Endothelial cell of umbilical vein (primary cell): ENCODE measurements around the gene SYT2. TPM values are rescaled to one million over a fixed set of nuclear protein-coding genes. Genes with fewer than 3 reads are reported as not detected.
"Not testable (repeated sequence)": the region's sequence is repeated elsewhere in the genome, so short reads cannot be mapped to it uniquely, and the experiment has no call there.

Experiments used
- BruUV-seq: library from RNA; stranded (reverse); fragments of 400-500 nt; replicated peaks from 2 replicates; lab custom pipeline; 2021; lab: Mats Ljungman, UMichigan
- CTCF ChIA-PET: fragments of 300-600, 350-600 bp; sonication (Branson Sonifier 250); formaldehyde crosslinking; loops from one replicate; lab custom pipeline; 2021; ENCODE audit warnings: antibody characterized with exemption, inconsistent platforms; lab: Charles Lee
- POLR2A ChIA-PET: fragments of 300-600, 350-600 bp; sonication (Branson Sonifier 250); formaldehyde crosslinking; loops from one replicate; lab custom pipeline; 2021; ENCODE audit warnings: antibody characterized with exemption, inconsistent platforms; lab: Charles Lee
- DNase-seq: peaks from one replicate; pipeline ENCODE4 v3.0.0-alpha.2; 2011; ENCODE audit warnings: low read depth, low spot score
- FAIRE-seq: peaks from 2 replicates; lab custom pipeline; 2011; peaks lifted over from hg19 to GRCh38; lab: Jason Lieb, UNC
- H2AFZ ChIP-seq: 2 replicates; pipeline ENCODE4 v1.6.0; 2012; ENCODE audit warnings: low read depth, low read length, control low read depth, inconsistent platforms
- H3K27ac ChIP-seq: 2 replicates; pipeline ENCODE4 v1.5.1; 2011; ENCODE audit warnings: low read depth, mild to moderate bottlenecking, control low read depth, low read length, moderate library complexity; ENCODE audit not compliant: insufficient read depth
- H3K27me3 ChIP-seq, 2 experiments: 2 replicates each; pipeline versions ENCODE4 v1.6.0 to v1.6.1; 2011; ENCODE audit warnings: low read length in 2 of 2, mixed read lengths in 1 of 2; ENCODE audit not compliant: control insufficient read depth in 2 of 2, insufficient read depth in 2 of 2
- H3K36me3 ChIP-seq, 2 experiments: 2 replicates in 1 of 2; 3 replicates in 1 of 2; pipeline ENCODE4 v1.5.1; 2011; ENCODE audit warnings: low read length in 2 of 2, mild to moderate bottlenecking in 1 of 2, moderate library complexity in 1 of 2; ENCODE audit not compliant: control insufficient read depth in 2 of 2, insufficient read depth in 2 of 2; ENCODE audit errors: extremely low read depth in 1 of 2
- H3K4me1 ChIP-seq: 3 replicates; pipeline ENCODE4 v1.5.1; 2011; ENCODE audit warnings: mild to moderate bottlenecking, low read length; ENCODE audit not compliant: control insufficient read depth, insufficient read depth; ENCODE audit errors: extremely low read depth
- H3K4me2 ChIP-seq: 2 replicates; pipeline ENCODE4 v1.6.1; 2011; ENCODE audit warnings: low read length, control low read depth, mixed read lengths; ENCODE audit not compliant: insufficient read depth
- H3K4me3 ChIP-seq, 3 experiments: fragments of 200-600 bp in 1 of 3; sonication (generic), shearing (Covaris generic) in 1 of 3; replicated peaks in 1 of 3; 2 replicates each; pipeline ENCODE4 v1.5.1; 2011 to 2016; ENCODE audit warnings: control low read depth in 3 of 3, low read length in 3 of 3, mild to moderate bottlenecking in 2 of 3, inconsistent platforms in 1 of 3, low read depth in 1 of 3, moderate library complexity in 1 of 3; ENCODE audit not compliant: insufficient read depth in 1 of 3
- H3K79me2 ChIP-seq: 2 replicates; pipeline ENCODE4 v1.6.0; 2012; ENCODE audit warnings: low read length, inconsistent platforms; ENCODE audit not compliant: control insufficient read depth, insufficient read depth
- H3K9ac ChIP-seq: replicated peaks from 2 replicates; pipeline ENCODE3; 2011; ENCODE audit warnings: low read length, control low read depth; ENCODE audit not compliant: insufficient read depth; ENCODE audit errors: extremely low read depth
- H3K9me1 ChIP-seq: replicated peaks from 3 replicates; pipeline ENCODE4 v1.6.0; 2011; ENCODE audit warnings: mild to moderate bottlenecking, low read length; ENCODE audit not compliant: control insufficient read depth, insufficient read depth; ENCODE audit errors: extremely low read depth
- H3K9me3 ChIP-seq: replicated peaks from 2 replicates; pipeline ENCODE4 v1.5.1; 2012; ENCODE audit warnings: low read length, inconsistent platforms; ENCODE audit not compliant: control insufficient read depth, insufficient read depth
- H4K20me1 ChIP-seq: replicated peaks from 2 replicates; pipeline ENCODE3; 2011; ENCODE audit warnings: mild to moderate bottlenecking, low read length; ENCODE audit not compliant: control insufficient read depth, insufficient read depth; ENCODE audit errors: extremely low read depth
- EZH2 ChIP-seq: IDR thresholded peaks from 2 replicates; pipeline ENCODE4 v1.6.1; 2012; ENCODE audit warnings: borderline replicate concordance, low read depth, mild to moderate bottlenecking, moderate library complexity, low read length, inconsistent platforms; ENCODE audit not compliant: severe bottlenecking
- FOS ChIP-seq: IDR thresholded peaks from 2 replicates; pipeline ENCODE4 v1.6.1; 2011; ENCODE audit warnings: mild to moderate bottlenecking, low read length, moderate library complexity, borderline replicate concordance; ENCODE audit not compliant: insufficient read depth
- GATA2 ChIP-seq: IDR thresholded peaks from 2 replicates; pipeline ENCODE4 v1.7.0; 2011; ENCODE audit warnings: low read depth, mild to moderate bottlenecking, moderate library complexity, mixed read lengths, low read length; ENCODE audit not compliant: insufficient read length, insufficient read depth
- JUN ChIP-seq: IDR thresholded peaks from 2 replicates; pipeline ENCODE4 v1.6.1; 2011; ENCODE audit warnings: borderline replicate concordance, low read depth; ENCODE audit not compliant: insufficient read length, insufficient read depth
- MYC ChIP-seq: IDR thresholded peaks from one replicate; pipeline ENCODE4 v1.6.1; 2011; ENCODE audit warnings: mild to moderate bottlenecking, low read depth, low read length
- POLR2A ChIP-seq: IDR thresholded peaks from 2 replicates; pipeline ENCODE4 v1.6.1; 2012; ENCODE audit warnings: low read depth, mild to moderate bottlenecking, control low read depth, low read length
- POLR2AphosphoS5 ChIP-seq: IDR thresholded peaks from 2 replicates; pipeline ENCODE4 v1.6.1; 2012; ENCODE audit warnings: low read depth, mild to moderate bottlenecking, control low read depth, low read length, moderate library complexity; ENCODE audit not compliant: insufficient read depth
- dilution Hi-C: fragments of 300-500 bp; cut with MboI; formaldehyde crosslinking; loops from one replicate; pipeline ENCODE4 v1.15.0; 2019; ENCODE audit warnings: low sequenced_read_pairs; ENCODE audit not compliant: extremely low pct_ligation_motif_present
- intact Hi-C: fragments of 100-400 bp; cut with micrococcal nuclease; formaldehyde crosslinking; loops from one replicate; pipeline ENCODE4 v1.10.0; 2022
- polyA plus RNA-seq, 4 experiments: library from polyadenylated mRNA; depleted of rRNA in 3 of 4; stranded (reverse) in 3 of 4; unstranded in 1 of 4; fragments of >200 nt; gene quantifications; 2 replicates each; pipeline versions ENCODE4 v1.2.1 to v1.2.3, GENCODE V29; 2011 to 2012; ENCODE audit warnings: missing spikeins in 1 of 4
- total RNA-seq: library from RNA; stranded (reverse); gene quantifications from 2 replicates; pipeline ENCODE4 v1.2.3, GENCODE V29; 2021
- TF ChIP-seq, protein P1 (sequence below): IDR thresholded peaks from 2 replicates; pipeline ENCODE4 v1.6.1; 2011; ENCODE audit not compliant: insufficient read depth, insufficient read length
- TF ChIP-seq, protein P2 (sequence below), 2 donors: IDR thresholded peaks; 1 replicate in 1 of 2; 2 replicates in 1 of 2; pipeline ENCODE4 v1.5.1; 2011; ENCODE audit warnings: low read length in 2 of 2, mild to moderate bottlenecking in 2 of 2, moderate library complexity in 2 of 2, control low read depth in 1 of 2, inconsistent platforms in 1 of 2, low read depth in 1 of 2; ENCODE audit not compliant: insufficient read depth in 1 of 2; ENCODE audit errors: extremely low read depth in 1 of 2

Gene SYT2
- total and polyA plus RNA-seq, 2 donors (not counting 3 experiments of a cell fraction or from before 2014, with no cell fraction given): not detected

DNA sequence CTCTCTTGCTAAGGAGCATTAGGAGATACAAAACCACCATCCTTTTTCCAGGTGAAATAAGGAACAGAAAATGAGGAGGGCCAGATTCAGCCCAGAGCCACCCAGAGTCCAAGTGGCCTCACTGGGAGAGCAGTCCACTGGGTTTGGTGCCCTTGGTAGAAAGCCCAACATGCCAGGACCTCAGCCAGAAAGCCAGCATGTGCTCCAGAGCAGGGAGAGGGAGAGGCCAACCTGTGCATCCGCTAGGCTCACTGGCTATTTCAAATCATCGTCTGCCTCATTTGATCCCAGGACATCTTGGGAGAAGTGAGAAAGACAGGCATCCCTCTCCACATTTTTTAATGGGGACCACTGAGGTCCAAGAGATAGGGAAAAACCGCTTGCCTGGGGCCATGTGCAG, 74.1 kb downstream of the SYT2 start:
- DNase-seq, dilution Hi-C loops, H2AFZ ChIP-seq, H4K20me1 ChIP-seq, H3K9me1 ChIP-seq, intact Hi-C loops, BruUV-seq, H3K36me3 ChIP-seq, H3K4me2 ChIP-seq, H3K9me3 ChIP-seq, H3K4me1 ChIP-seq, POLR2A ChIA-PET, H3K79me2 ChIP-seq, H3K27ac ChIP-seq, FAIRE-seq, CTCF ChIA-PET, H3K9ac ChIP-seq, H3K4me3 ChIP-seq: not testable (repeated sequence)
- H3K27me3 ChIP-seq: peaks cover 12 to 20% of the 10 kb centered on the region in 2 experiments

DNA sequence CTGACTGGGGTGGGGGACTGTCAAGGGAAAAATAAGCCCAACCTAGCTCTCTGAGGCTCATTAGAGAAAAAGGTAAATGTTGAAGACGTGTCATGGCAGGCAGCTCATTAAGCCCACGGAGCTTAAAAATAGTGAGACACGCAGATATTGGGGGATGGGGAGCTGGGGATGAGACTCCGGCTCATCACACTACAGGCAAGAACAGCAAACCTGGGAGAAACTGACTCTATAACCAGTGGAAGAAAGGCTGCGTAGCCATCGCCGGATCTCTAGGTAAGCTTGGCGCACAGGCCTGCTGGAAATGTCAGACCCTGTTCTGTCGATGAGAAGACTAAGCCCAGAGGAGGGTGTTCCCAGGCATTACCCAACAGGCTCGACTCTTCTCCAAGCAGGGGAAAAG, 78.0 kb downstream of the SYT2 start:
- intact Hi-C loops: no loop called here
- no peak for FAIRE-seq
- no peak overlapping the region for H2AFZ ChIP-seq
- H3K4me1 ChIP-seq: no peaks in the 10 kb centered on the region
- no peak for DNase-seq
- H3K4me2 ChIP-seq: no peak overlapping the region
- H3K27me3 ChIP-seq: peaks cover 6 to 12% of the 10 kb centered on the region in 2 experiments
- no peaks in the 10 kb centered on the region for H3K9me1 ChIP-seq
- TF ChIP-seq JUN (no peak), GATA2 (no peak), MYC (no peak), FOS (no peak), POLR2A (no peak), POLR2AphosphoS5 (no peak), EZH2 (no peak)
- TF ChIP-seq, protein P1, sequence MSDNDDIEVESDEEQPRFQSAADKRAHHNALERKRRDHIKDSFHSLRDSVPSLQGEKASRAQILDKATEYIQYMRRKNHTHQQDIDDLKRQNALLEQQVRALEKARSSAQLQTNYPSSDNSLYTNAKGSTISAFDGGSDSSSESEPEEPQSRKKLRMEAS: no peak
- TF ChIP-seq, protein P2, sequence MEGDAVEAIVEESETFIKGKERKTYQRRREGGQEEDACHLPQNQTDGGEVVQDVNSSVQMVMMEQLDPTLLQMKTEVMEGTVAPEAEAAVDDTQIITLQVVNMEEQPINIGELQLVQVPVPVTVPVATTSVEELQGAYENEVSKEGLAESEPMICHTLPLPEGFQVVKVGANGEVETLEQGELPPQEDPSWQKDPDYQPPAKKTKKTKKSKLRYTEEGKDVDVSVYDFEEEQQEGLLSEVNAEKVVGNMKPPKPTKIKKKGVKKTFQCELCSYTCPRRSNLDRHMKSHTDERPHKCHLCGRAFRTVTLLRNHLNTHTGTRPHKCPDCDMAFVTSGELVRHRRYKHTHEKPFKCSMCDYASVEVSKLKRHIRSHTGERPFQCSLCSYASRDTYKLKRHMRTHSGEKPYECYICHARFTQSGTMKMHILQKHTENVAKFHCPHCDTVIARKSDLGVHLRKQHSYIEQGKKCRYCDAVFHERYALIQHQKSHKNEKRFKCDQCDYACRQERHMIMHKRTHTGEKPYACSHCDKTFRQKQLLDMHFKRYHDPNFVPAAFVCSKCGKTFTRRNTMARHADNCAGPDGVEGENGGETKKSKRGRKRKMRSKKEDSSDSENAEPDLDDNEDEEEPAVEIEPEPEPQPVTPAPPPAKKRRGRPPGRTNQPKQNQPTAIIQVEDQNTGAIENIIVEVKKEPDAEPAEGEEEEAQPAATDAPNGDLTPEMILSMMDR (IDR thresholded peaks at IDR 0.05; ENCODE audit: extremely low read depth in 1 of 2, insufficient read depth in 1 of 2, low read depth in 1 of 2, low read length in 2 of 2): no peak
- H3K9me3 ChIP-seq: no peaks in the 10 kb centered on the region
- H3K79me2 ChIP-seq: no peaks in the 10 kb centered on the region
- POLR2A ChIA-PET: no interaction called here
- H4K20me1 ChIP-seq: no peaks in the 10 kb centered on the region
- no peak overlapping the region for H3K9ac ChIP-seq
- H3K4me3 ChIP-seq: no peak overlapping the region
- dilution Hi-C loops: no loop called here
- H3K36me3 ChIP-seq: no peaks in the 10 kb centered on the region
- no peak overlapping the region for H3K27ac ChIP-seq
- no TSS peak for BruUV-seq
- CTCF ChIA-PET: no interaction called here
